Nephron progenitor cell (in vitro differentiated cells): ENCODE results near the gene CDCA4.
A peak's percentile ranks its signal among the peaks of the same experiment; 100 is the strongest.

Experiments used
- DNase-seq: peaks from one replicate; pipeline ENCODE4 v3.0.0; 2021
- H3K27ac Mint-ChIP-seq: 2 replicates; pipeline ENCODE4 v1.8.0; 2021; ENCODE audit warnings: mild to moderate bottlenecking, moderate library complexity, mixed read lengths
- H3K27me3 Mint-ChIP-seq: 2 replicates; pipeline ENCODE4 v1.8.0; 2021; ENCODE audit warnings: mild to moderate bottlenecking, low read depth, mixed read lengths; ENCODE audit not compliant: poor library complexity
- H3K36me3 Mint-ChIP-seq: 2 replicates; pipeline ENCODE4 v1.8.0; 2021; ENCODE audit warnings: low read depth, mixed read lengths
- H3K4me1 Mint-ChIP-seq: 2 replicates; pipeline ENCODE4 v1.8.0; 2021; ENCODE audit warnings: mixed read lengths
- H3K4me3 Mint-ChIP-seq: 2 replicates; pipeline ENCODE4 v1.8.0; 2021; ENCODE audit warnings: mild to moderate bottlenecking, moderate library complexity, mixed read lengths
- H3K9me3 Mint-ChIP-seq: 2 replicates; pipeline ENCODE4 v1.8.0; 2021; ENCODE audit warnings: mild to moderate bottlenecking, moderate library complexity, mixed read lengths
- TF ChIP-seq, protein P1 (sequence below): fragments of 200-600 bp; sonication (generic); IDR thresholded peaks from 2 replicates; pipeline ENCODE4 v1.5.0; 2021; ENCODE audit warnings: antibody characterized with exemption

CDCA4 gene

DNA sequence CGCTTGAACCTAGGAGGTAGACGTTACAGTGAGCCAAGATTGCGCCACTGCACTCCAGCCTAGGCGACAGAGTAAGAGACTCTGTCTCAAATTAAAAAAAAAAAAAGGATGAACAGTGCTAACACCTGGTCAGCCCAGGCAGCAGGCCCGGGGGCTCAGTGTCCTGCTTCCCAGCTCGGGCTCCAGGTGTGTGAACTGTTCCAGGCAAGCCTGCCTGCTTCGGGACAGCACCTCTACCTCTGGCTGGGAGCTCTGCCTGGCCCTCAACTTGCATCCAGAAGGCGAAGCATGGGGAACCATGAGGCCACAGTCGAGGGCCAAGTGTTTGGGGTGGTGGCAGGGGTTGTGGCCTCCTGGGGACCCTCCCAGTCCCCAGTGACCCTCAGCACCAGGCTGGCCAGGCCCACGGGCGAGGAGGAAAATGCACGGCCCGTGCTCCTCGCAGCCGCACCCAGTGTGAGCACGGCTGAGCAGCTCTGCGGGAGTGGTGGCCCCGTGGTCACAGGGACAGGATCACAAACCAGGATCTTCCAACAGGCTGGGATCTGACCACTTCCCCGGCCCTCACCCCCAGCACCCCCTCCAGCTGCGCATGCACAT lies 15.5 kb downstream of the CDCA4 start:
- Mint-ChIP-seq H3K36me3 (peaks cover 17% of the 10 kb centered on the region), H3K27ac (no peak overlapping the region), H3K27me3 (no peaks in the 10 kb centered on the region), H3K4me3 (no peak overlapping the region), H3K4me1 (no peaks in the 10 kb centered on the region), H3K9me3 (no peaks in the 10 kb centered on the region)
- no peak for DNase-seq
- TF ChIP-seq, protein P1, sequence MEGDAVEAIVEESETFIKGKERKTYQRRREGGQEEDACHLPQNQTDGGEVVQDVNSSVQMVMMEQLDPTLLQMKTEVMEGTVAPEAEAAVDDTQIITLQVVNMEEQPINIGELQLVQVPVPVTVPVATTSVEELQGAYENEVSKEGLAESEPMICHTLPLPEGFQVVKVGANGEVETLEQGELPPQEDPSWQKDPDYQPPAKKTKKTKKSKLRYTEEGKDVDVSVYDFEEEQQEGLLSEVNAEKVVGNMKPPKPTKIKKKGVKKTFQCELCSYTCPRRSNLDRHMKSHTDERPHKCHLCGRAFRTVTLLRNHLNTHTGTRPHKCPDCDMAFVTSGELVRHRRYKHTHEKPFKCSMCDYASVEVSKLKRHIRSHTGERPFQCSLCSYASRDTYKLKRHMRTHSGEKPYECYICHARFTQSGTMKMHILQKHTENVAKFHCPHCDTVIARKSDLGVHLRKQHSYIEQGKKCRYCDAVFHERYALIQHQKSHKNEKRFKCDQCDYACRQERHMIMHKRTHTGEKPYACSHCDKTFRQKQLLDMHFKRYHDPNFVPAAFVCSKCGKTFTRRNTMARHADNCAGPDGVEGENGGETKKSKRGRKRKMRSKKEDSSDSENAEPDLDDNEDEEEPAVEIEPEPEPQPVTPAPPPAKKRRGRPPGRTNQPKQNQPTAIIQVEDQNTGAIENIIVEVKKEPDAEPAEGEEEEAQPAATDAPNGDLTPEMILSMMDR = no peak

DNA sequence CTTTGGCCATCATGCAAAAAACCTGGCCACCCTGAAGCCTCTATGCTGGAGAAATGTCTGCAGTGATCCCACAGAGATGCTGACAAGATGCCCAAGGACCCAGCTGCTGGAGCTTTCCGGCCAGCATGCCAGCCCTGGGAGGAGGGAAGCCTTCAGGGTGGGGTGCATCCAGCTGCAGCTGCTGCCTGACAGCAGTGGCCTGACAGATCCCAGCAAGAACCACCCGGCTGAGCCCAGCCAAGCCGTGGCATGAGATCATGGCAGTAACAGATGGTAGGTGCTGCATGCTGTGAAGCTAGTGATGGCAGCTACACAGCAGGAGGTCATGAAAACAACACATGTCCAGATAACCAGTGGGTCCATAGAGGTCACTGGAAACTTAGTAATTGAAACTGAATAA lies 21.5 kb downstream of the CDCA4 start:
- Mint-ChIP-seq H3K9me3 (peaks cover 5% of the 10 kb centered on the region), H3K27me3 (no peaks in the 10 kb centered on the region), H3K4me3 (no peak overlapping the region), H3K36me3 (peaks cover 30% of the 10 kb centered on the region), H3K4me1 (no peaks in the 10 kb centered on the region), H3K27ac (no peak overlapping the region)
- TF ChIP-seq, protein P1 = no peak
- DNase-seq = no peak

DNA sequence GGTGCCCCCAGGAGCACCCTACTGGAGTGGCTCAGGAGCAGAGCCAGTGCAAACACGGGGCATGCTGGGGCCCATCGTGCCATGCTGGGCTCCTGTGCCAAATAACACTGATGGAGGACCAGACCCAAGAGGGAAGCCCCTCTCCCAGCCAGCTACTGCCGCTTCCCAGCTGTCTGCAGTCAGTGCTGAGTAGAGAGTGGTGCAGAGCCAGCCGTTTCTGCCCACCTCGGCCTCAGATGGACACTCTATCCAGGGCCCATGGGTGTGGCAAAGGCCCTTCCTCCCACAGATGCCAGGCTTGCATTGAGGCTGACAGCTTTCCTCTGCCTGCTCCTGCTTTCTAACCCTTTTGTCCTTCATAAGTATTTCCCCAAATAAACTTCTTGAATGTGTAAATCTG lies 22.1 kb downstream of the CDCA4 start:
- Mint-ChIP-seq H3K27ac (no peak overlapping the region), H3K4me1 (no peaks in the 10 kb centered on the region), H3K4me3 (no peak overlapping the region), H3K27me3 (peaks cover under 1% of the 10 kb centered on the region), H3K36me3 (peaks cover 33% of the 10 kb centered on the region), H3K9me3 (peaks cover 5% of the 10 kb centered on the region)
- TF ChIP-seq, protein P1 = no peak
- no peak for DNase-seq

DNA sequence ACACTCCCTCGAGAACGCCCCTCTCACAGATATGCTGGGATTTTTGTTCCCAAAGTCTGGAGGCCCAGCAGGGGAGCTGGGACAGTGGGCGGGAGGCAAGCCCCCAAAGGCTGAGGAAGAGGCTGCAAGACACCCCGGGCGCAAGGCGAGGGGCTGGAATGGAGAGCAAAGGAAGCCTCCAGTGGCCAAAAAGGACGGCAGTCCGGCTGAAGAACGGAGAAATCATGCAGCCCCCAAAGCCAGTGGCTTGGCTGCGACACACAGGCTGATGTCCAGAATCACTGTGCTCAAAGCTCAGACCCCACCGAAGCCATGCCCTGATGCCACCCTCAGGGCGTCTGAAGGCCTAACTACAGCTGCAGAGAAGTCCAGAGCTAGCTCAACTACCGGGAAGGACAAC lies 24.4 kb downstream of the CDCA4 start:
- Mint-ChIP-seq H3K4me3 (no peak overlapping the region), H3K27ac (peak overlapping the region; percentile 37), H3K36me3 (peaks cover 56% of the 10 kb centered on the region), H3K4me1 (no peaks in the 10 kb centered on the region), H3K9me3 (peaks cover 5% of the 10 kb centered on the region), H3K27me3 (peaks cover 4% of the 10 kb centered on the region)
- no peak for DNase-seq
- TF ChIP-seq, protein P1 = no peak

DNA sequence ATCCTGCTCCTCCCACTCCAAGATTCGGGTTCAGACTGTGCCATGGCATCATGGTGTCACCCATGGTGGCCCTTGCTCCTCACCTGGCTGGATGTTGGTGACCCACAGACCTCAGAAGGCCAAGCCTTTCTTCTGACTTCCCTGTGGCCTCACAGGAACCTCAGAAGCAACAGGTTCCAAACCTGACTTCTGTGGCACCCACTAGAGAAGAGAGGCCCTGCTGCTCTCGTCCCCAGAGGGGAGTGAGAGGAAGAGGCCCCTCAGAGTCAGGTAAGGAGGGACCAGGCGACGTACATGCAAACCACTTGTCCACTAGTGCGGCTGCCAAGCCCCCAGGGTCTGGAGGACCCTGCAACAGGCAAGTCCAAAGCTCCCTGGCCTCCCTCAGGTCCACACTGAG lies 24.9 kb downstream of the CDCA4 start:
- Mint-ChIP-seq H3K4me1 (no peaks in the 10 kb centered on the region), H3K27ac (no peak overlapping the region), H3K27me3 (peaks cover 4% of the 10 kb centered on the region), H3K9me3 (peaks cover 5% of the 10 kb centered on the region), H3K36me3 (peaks cover 56% of the 10 kb centered on the region), H3K4me3 (no peak overlapping the region)
- TF ChIP-seq, protein P1 = no peak
- DNase-seq = no peak

DNA sequence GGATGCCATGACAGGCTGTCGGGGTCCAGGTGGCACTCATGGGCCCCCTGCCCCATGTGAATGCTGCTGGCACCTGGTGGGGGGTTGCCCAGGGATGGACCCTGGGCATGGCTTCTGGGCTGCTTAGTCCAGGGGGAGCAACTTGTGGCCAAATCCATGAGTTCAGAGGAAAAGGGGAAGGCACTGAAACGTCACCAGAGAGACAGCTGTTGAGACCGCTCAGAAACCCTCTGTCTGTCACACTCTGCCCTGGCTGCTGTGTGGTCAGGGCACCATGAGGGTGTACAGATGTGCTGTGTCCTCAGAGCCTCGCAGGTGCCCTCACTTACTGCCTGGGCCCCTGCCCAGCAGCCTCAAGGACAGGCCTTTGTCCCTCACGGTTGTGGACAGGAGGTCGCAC lies 25.9 kb downstream of the CDCA4 start:
- Mint-ChIP-seq H3K27me3 (peaks cover 4% of the 10 kb centered on the region), H3K36me3 (peaks cover 49% of the 10 kb centered on the region), H3K9me3 (peaks cover 4% of the 10 kb centered on the region), H3K4me3 (no peak overlapping the region), H3K27ac (no peak overlapping the region), H3K4me1 (no peaks in the 10 kb centered on the region)
- no peak for DNase-seq
- TF ChIP-seq, protein P1 = no peak
